GM23338 (cell line): ENCODE measurements around the gene CAPN15. TPM values are rescaled to one million over a fixed set of nuclear protein-coding genes. Genes with fewer than 3 reads are reported as not detected.

Experiments used
- CREB1 ChIP-seq: fragments of 250-450 bp; sonication (Bioruptor Pico); IDR thresholded peaks from 2 replicates; pipeline ENCODE4 v1.5.0; 2020; ENCODE audit warnings: low read depth, mild to moderate bottlenecking, moderate library complexity
- EZH2phosphoT487 ChIP-seq: fragments of 200-600 bp; sonication (generic); IDR thresholded peaks from one replicate; pipeline ENCODE4 v1.8.1; 2018; ENCODE audit warnings: antibody characterized with exemption; ENCODE audit not compliant: unreplicated experiment
- JUNB ChIP-seq: IDR thresholded peaks from one replicate; pipeline ENCODE4 v1.6.1; 2016; ENCODE audit warnings: antibody characterized with exemption; ENCODE audit not compliant: unreplicated experiment
- NANOG ChIP-seq: IDR thresholded peaks from 2 replicates; pipeline ENCODE4 v1.6.1; 2016; ENCODE audit warnings: antibody characterized with exemption, borderline replicate concordance
- POLR2AphosphoS5 ChIP-seq: IDR thresholded peaks from 2 replicates; pipeline ENCODE4 v1.6.1; 2016; ENCODE audit warnings: antibody characterized with exemption, low read depth
- REST ChIP-seq: IDR thresholded peaks from one replicate; pipeline ENCODE4 v1.6.1; 2018; ENCODE audit warnings: antibody characterized with exemption; ENCODE audit not compliant: unreplicated experiment
- STAT1 ChIP-seq: IDR thresholded peaks from one replicate; pipeline ENCODE4 v1.6.1; 2016; ENCODE audit warnings: antibody characterized with exemption; ENCODE audit not compliant: unreplicated experiment
- ZNF114 ChIP-seq: fragments of 250-450 bp; sonication (Bioruptor Pico); IDR thresholded peaks from 2 replicates; pipeline ENCODE4 v1.5.0; 2020; ENCODE audit warnings: mild to moderate bottlenecking, moderate library complexity
- ZNF331 ChIP-seq: fragments of 250-450 bp; sonication (Bioruptor Pico); IDR thresholded peaks from 2 replicates; pipeline ENCODE4 v1.5.0; 2020; ENCODE audit warnings: low read depth, mild to moderate bottlenecking, moderate library complexity
- ZNF462 ChIP-seq: fragments of 250-450 bp; sonication (Bioruptor Pico); IDR thresholded peaks from 2 replicates; pipeline ENCODE4 v1.5.0; 2020; ENCODE audit warnings: mild to moderate bottlenecking, moderate library complexity
- polyA plus RNA-seq: library from polyadenylated mRNA; unstranded; fragments of >200 nt; fragmentation: Nextera tagmentation; extraction: Ambion mirVana; gene quantifications from 2 replicates; pipeline ENCODE4 v1.2.1, GENCODE V29; 2016
- total RNA-seq: library from RNA; depleted of rRNA; stranded (reverse); fragments of >200 nt; shearing (Covaris generic); gene quantifications from 2 replicates; pipeline ENCODE4 v1.2.3, GENCODE V29; 2014

CAPN15 gene
- total and polyA plus RNA-seq, 2 experiments from 2014 or later: 27.3 to 164 TPM

- TF ChIP-seq ZNF462 (CRISPR knock-in tag): no peak
- no peak for TF ChIP-seq ZNF114
- no peak for TF ChIP-seq NANOG
- TF ChIP-seq REST: no peak
- TF ChIP-seq EZH2phosphoT487: no peak
- no peak for TF ChIP-seq CREB1 (CRISPR knock-in tag)
- no peak for TF ChIP-seq STAT1
- no peak for TF ChIP-seq POLR2AphosphoS5
- TF ChIP-seq ZNF331 (CRISPR knock-in tag): no peak
- TF ChIP-seq JUNB: no peak
These were observed 34.7 kb downstream of the CAPN15 start (continued) for GRCh38 chr16:561957-562938.
